KMS-11 (cell line): ENCODE measurements around the gene NTM.

ENCODE experiments used
- H2AFZ ChIP-seq: fragments of 200-600 bp; sonication (generic); 2 replicates; pipeline ENCODE4 v1.6.1; 2016; ENCODE audit warnings: antibody characterized with exemption, mixed run types, low read depth
- H3K27ac ChIP-seq: fragments of 200-600 bp; sonication (generic); 2 replicates; pipeline ENCODE4 v1.6.1; 2016; ENCODE audit warnings: mild to moderate bottlenecking, mixed run types
- H3K27me3 ChIP-seq: fragments of 200-600 bp; sonication (generic); 2 replicates; pipeline ENCODE4 v1.6.1; 2017; ENCODE audit warnings: mild to moderate bottlenecking, low read depth, mixed run types, moderate library complexity; ENCODE audit not compliant: insufficient read depth
- H3K36me3 ChIP-seq: fragments of 200-600 bp; sonication (generic); 2 replicates; pipeline ENCODE4 v1.6.1; 2017; ENCODE audit warnings: mild to moderate bottlenecking, mixed run types; ENCODE audit not compliant: insufficient read depth
- H3K4me1 ChIP-seq: fragments of 200-600 bp; sonication (generic); 2 replicates; pipeline ENCODE4 v1.6.1; 2016; ENCODE audit warnings: mild to moderate bottlenecking, low read depth, mixed run types; ENCODE audit not compliant: poor library complexity, severe bottlenecking
- H3K4me2 ChIP-seq: fragments of 200-600 bp; sonication (generic); 2 replicates; pipeline ENCODE4 v1.7.0; 2016; ENCODE audit warnings: mild to moderate bottlenecking, mixed run types
- H3K4me3 ChIP-seq: fragments of 200-600 bp; sonication (generic); IDR thresholded peaks from 2 replicates; pipeline ENCODE4 v1.6.1; 2017; ENCODE audit warnings: low read depth, low read length, mixed read lengths; ENCODE audit not compliant: insufficient read depth
- H3K79me2 ChIP-seq: fragments of 200-600 bp; sonication (generic); 2 replicates; pipeline ENCODE4 v1.6.1; 2016; ENCODE audit warnings: low read depth, mixed run types; ENCODE audit not compliant: insufficient read depth
- H3K9ac ChIP-seq: fragments of 200-600 bp; sonication (generic); 2 replicates; pipeline ENCODE4 v1.6.1; 2016; ENCODE audit warnings: mild to moderate bottlenecking, mixed run types
- H4K20me1 ChIP-seq: fragments of 200-600 bp; sonication (generic); 2 replicates; pipeline ENCODE4 v1.6.1; 2016; ENCODE audit warnings: mild to moderate bottlenecking, mixed run types; ENCODE audit not compliant: insufficient read depth
- CTCF ChIP-seq: fragments of 200-600 bp; sonication (generic); conservative IDR thresholded peaks from 2 replicates; pipeline ENCODE4 v1.6.1; 2017; ENCODE audit warnings: low read depth, mild to moderate bottlenecking, antibody characterized with exemption, low read length, moderate library complexity, mixed read lengths

The NTM gene

GRCh38 chr11:131704682-131705081 lies 334.3 kb downstream of the NTM start:
- Histone ChIP-seq H3K27me3 (no peaks in the 10 kb centered on the region), H4K20me1 (no peaks in the 10 kb centered on the region), H3K36me3 (no peaks in the 10 kb centered on the region), H2AFZ (no peak overlapping the region), H3K27ac (no peak overlapping the region), H3K79me2 (no peaks in the 10 kb centered on the region), H3K4me2 (no peak overlapping the region), H3K9ac (no peak overlapping the region), H3K4me1 (no peaks in the 10 kb centered on the region), H3K4me3 (no peak overlapping the region)
- no peak for TF ChIP-seq CTCF

GRCh38 chr11:131710511-131710910 lies 340.1 kb downstream of the NTM start:
- Histone ChIP-seq H2AFZ (no peak overlapping the region), H3K79me2 (no peaks in the 10 kb centered on the region), H3K4me3 (no peak overlapping the region), H3K4me2 (no peak overlapping the region), H3K27me3 (no peaks in the 10 kb centered on the region), H3K9ac (no peak overlapping the region), H4K20me1 (no peaks in the 10 kb centered on the region), H3K27ac (no peak overlapping the region), H3K4me1 (no peaks in the 10 kb centered on the region), H3K36me3 (no peaks in the 10 kb centered on the region)
- TF ChIP-seq CTCF, result no peak

GRCh38 chr11:131712897-131713296 lies 342.5 kb downstream of the NTM start:
- no peak overlapping the region for H3K9ac ChIP-seq
- H3K36me3 ChIP-seq, result no peaks in the 10 kb centered on the region
- H3K79me2 ChIP-seq, result no peaks in the 10 kb centered on the region
- no peaks in the 10 kb centered on the region for H4K20me1 ChIP-seq
- no peak for TF ChIP-seq CTCF
- no peak overlapping the region for H2AFZ ChIP-seq
- H3K27me3 ChIP-seq, result no peaks in the 10 kb centered on the region
- no peaks in the 10 kb centered on the region for H3K4me1 ChIP-seq
- no peak overlapping the region for H3K27ac ChIP-seq
- no peak overlapping the region for H3K4me3 ChIP-seq
- no peak overlapping the region for H3K4me2 ChIP-seq

- no peak overlapping the region for H3K4me3 ChIP-seq
- no peaks in the 10 kb centered on the region for H3K27me3 ChIP-seq
- no peak for TF ChIP-seq CTCF
- H3K79me2 ChIP-seq, result no peaks in the 10 kb centered on the region
- H3K9ac ChIP-seq, result no peak overlapping the region
- no peak overlapping the region for H3K4me2 ChIP-seq
- no peak overlapping the region for H3K27ac ChIP-seq
- H3K36me3 ChIP-seq, result no peaks in the 10 kb centered on the region
- H4K20me1 ChIP-seq, result no peaks in the 10 kb centered on the region
- H3K4me1 ChIP-seq, result no peaks in the 10 kb centered on the region
- H2AFZ ChIP-seq, result no peak overlapping the region
Observed at GRCh38 chr11:131713529-131714134, 343.2 kb downstream of the NTM start.
